Retina (tissue), 1 donor: Measurements from ENCODE around the gene LRRC10.

Experiments used
- DNase-seq: peaks from one replicate; pipeline ENCODE4 v3.0.0-alpha.2; 2016

Gene LRRC10

DNA sequence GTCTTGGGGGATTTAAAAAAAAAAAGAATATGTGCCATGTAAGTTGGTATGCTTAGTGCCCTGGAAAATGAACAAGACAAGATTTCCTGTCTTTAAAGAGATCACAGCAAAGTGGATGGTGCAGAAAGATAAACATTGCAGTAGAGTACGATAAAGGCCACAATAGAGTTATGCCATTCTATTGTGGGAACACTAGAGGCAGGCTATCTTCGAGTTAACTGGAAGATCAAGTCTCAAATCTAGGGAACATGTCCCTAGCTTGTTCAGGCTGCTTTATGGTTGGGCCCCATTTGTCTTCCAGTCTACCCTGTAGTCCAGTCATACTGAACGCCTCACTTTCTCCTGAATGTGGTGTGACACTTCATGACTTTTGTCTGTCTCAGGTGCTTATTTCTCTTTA, 44.1 kb downstream of the LRRC10 start:
- DNase-seq = no peak

DNA sequence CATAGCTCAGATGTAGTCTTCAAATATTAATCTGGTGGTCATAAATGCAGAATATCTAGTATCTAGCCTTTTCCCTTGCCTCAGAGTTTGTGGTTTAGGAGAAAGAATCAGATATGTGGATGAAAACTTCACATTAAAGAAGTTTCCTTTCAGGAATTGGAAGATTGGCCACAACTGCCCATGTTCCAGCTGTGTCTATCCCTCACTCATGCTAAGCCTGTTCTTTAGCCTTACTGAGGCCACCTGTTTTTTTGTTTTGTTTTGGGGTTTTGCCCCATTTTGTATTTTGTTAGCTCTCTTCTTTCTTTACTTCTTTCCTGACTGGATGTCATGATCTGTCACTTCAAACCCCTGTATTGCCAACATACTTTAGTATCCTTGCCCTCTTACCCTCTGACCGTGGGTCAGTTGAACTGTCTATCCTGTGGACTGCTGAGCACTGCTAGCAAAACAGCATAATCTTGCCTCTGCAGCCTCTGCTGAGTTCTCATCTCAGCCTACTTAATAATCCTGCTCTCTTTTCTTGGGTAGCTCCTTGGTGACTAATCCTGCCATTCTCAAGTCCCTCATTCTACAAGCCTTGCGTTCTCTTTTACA, 47.4 kb downstream of the LRRC10 start:
- DNase-seq = no peak
